GM18520 (cell line): ENCODE data around the gene CCDC149.

Experiments used
- ATAC-seq: cut with Tn5 transposase; IDR thresholded peaks from one replicate; pipeline ENCODE4 v1.9.1; 2021; ENCODE audit not compliant: unreplicated experiment

The CCDC149 gene

GRCh38 chr4:24845132-24845531 lies 67.7 kb downstream of the CCDC149 start:
- no peak for ATAC-seq

DNA sequence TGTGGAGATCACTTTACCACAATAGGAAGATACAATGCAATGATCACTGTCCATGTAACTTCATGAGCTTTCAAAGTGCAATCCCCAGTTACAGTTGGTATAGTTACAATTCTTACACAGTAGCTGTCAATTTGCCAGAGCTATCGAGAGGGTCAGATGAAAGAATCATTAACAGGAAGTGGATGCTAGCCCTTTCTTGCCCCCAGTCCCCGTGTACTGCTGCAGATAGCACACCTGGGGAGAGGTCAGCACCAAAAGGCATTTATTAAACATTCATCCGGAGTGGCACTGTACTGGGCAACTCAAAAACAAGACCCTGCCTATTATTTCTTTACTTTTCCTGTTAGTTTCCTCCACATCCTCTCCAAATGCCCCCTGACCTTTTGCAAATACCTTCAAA lies 69.7 kb downstream of the CCDC149 start:
- ATAC-seq, result no peak

DNA sequence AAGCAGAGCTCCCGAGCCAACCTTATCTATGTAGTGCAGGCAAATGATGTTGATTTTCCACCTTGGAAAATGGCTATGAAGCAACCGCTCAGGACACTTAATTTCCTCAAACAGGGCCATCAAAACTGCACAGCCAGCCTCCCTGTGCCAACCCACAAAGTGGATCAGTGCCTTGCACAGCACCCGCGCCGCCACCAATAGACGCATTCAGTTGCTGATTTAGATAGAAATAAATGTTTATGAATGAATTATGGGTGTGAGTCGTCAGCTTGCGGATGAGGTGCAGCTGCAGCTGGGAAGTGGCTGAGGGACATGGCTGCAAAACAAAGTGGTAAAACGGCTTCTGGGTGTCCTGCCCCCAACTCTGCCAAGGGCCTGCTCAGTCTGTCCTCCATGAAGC lies 70.5 kb downstream of the CCDC149 start:
- ATAC-seq, result no peak

- ATAC-seq, result no peak
Measured at GRCh38 chr4:24840826-24841543, 71.9 kb downstream of the CCDC149 start.

DNA sequence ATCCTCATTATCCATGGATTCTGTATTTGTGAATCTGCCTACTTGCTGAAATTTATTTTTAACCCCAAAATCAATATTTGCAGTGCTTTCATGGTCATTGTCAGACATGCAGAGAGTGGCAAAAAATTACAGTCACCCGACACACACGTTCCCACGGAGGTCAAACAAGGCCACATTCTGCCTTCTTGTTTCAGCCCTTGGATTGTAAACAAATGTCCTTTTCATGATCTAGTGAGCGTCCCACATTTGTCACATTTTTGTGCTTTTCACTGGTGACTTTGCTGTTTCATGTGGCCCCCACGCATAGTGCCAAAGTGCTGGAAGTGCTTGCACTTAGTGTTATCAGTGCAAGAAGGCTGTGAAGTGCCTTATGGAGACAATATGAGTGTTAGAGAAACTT lies 72.5 kb downstream of the CCDC149 start:
- ATAC-seq, result no peak

- ATAC-seq, result no peak
Measured at GRCh38 chr4:24837781-24838180, 75.1 kb downstream of the CCDC149 start.

GRCh38 chr4:24837336-24837735 lies 75.5 kb downstream of the CCDC149 start:
- no peak for ATAC-seq

DNA sequence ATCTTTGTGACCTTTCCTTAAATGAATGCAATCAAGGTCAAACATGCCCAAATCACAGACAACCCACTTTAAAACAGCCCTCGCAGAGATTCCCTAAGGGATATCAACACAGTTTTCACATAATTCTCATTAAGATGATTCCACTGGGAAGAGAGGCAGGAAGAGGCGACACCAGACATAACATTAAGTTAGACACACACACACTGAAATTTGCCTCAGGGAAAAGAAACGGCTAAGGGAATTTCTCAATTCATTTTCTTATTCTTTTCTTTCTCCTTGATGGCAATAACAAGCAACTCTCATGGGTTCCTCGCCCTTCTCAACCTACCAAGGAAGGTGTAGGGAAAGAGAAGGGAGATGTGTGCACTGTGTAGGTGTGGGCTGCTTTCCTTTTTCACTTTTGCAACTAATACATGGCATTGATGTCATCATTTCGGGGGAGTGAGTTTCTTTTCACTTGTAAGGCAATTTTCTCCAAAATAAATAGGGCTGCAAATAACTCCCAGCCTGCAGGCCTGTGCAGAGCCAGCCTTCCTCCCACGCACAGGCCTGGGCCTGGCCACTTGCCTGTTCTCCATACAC lies 76.1 kb downstream of the CCDC149 start:
- no peak for ATAC-seq

DNA sequence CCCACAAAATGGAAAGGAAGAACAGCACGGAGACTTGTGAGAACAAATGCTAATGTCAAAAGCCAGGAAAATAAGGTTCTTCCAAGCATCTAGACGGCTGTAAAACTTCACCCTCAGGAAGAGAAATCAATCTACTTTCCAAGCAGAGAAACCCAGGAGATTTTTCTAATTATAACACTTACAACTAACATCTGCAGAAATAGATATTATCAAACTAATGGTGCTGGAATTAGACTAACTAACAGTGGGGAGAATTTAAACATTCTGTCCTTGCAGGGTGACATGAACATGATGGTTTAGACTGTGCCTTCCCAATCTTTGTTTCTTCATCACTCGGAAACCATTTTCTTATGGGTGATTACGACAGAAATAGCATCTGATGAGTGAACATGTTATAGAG lies 77.1 kb downstream of the CCDC149 start:
- no peak for ATAC-seq

DNA sequence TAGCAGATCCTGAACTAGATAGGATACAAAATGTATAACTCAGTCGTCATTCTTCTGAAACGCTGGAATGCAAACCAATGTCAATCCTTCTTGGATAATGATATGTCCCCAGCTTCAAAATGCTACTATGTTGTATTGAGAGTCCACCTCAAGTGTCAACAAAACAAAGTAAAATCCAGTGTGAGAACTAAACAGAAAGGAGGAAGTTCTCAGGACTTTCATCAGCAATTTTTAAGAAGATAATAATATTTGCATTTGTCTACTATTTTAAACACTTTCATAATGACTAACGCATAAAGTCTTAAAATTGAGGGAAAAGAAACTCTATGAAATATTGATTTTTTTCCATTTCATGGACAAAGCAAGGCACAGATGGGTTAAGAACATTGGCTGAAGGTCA lies 81.2 kb downstream of the CCDC149 start:
- no peak for ATAC-seq

GRCh38 chr4:24824720-24825119 lies 88.1 kb downstream of the CCDC149 start:
- no peak for ATAC-seq

DNA sequence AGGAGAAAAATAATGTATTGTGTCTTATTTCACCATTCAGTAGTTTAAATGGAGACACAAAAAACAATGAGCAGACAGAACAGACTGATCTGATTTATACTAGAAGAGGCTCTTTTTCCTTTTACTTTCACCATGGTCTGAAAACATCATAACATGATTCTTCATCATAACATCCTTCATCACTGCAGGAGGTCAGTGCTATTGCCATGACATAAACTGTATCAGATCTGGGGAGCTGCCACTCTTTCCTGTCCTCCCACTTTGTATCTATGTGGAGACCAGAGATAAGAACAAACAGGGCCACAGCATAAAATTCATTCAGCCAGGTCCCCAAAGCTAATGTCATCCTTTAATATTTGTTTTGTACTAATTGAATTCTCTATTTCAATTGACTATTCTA lies 92.3 kb downstream of the CCDC149 start:
- ATAC-seq, result no peak

- ATAC-seq, result no peak
Measured at GRCh38 chr4:24816797-24817196, 96.0 kb downstream of the CCDC149 start.

- ATAC-seq, result no peak
Measured at GRCh38 chr4:24813732-24814131, 99.1 kb downstream of the CCDC149 start.

DNA sequence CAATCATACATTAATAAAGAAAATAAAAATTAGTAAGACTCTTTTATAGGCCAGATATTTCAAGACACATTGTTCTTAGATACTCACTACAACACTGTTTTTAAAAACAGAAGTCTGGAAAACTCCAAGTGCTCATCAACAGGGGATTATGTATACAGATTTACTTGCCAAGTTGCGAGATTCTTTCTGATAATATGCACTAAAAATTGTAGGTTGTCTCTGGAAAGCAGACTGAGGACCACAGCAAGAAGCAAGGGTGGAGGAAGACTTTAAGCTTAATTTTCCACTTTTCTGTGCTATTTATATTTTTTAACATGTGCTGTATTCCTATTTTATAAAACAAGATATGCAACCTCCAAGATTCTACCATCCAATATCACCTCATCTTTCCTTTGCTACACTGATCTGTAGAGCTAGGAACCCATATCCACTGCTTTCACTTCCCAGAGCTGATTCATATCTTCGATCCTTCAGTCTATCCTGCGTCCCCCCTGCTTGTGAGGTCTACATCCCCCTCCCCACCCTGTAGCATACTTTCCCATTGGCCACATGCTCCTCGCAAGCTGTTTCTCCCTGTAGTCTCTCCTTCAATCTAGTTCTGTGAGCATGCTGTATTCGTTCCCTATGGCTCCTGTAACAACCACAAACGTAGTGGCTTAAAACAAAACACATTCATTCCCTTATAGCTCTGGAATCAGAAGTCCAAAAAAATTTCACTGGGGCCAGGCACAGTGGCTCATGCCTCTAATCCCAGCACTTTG lies 101.8 kb downstream of the CCDC149 start:
- no peak for ATAC-seq

- no peak for ATAC-seq
Measured at GRCh38 chr4:24809815-24810405, 102.9 kb downstream of the CCDC149 start.

- no peak for ATAC-seq
Measured at GRCh38 chr4:24809376-24809775, 103.5 kb downstream of the CCDC149 start.

- ATAC-seq, result no peak
Measured at GRCh38 chr4:24808955-24809354, 103.9 kb downstream of the CCDC149 start.

DNA sequence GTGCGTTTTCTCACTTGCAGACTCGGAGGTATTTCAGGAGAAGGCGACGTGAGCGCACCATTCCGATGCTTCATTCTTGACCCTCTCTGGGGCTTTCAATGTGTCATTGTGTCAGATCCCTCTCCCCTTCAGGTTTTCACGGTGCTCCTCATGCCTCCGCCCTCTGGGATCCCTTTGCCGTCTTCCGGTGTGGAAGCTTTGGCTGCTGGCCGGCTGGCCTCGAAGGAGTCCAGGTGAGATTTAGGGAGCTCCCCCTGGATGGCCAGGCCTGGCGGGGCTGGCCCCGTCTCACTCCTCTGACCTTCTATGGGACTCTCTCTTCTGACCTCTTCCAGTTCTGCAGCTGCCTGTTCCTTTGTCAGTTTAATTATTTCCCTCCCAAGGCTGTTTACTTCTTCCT lies 104.6 kb downstream of the CCDC149 start:
- no peak for ATAC-seq

DNA sequence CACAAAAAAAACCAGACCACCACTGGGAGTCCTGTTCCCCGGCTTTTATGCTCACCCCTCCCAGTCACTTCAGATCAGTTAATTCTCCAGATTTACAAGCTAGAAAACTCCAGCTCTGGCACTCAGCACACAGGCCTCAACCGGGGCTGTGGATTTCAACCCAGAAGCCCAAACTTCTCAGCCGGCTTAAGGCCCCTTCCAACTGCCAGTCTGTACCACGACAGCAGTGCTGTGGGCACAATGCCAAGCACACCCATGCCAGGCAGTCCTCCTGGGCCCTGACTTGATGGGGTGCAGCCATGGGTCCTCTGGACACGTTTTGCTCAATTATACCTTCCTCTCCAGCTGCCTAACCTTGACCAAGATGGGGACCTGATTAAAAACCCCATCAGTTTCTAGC lies 105.2 kb downstream of the CCDC149 start:
- no peak for ATAC-seq

GRCh38 chr4:24806206-24806990 lies 106.4 kb downstream of the CCDC149 start:
- ATAC-seq, result no peak
